GM19467 (cell line): Measurements from ENCODE around the gene TP53INP2.
"Not testable (repeated sequence)": the region's sequence is repeated elsewhere in the genome, so short reads cannot be mapped to it uniquely, and the experiment has no call there.

Experiments
- ATAC-seq: cut with Tn5 transposase; IDR thresholded peaks from one replicate; pipeline ENCODE4 v1.9.1; 2021; ENCODE audit warnings: mild to moderate bottlenecking, moderate library complexity; ENCODE audit not compliant: unreplicated experiment

The TP53INP2 gene

GRCh38 chr20:34720266-34720665 is 16.1 kb downstream of the TP53INP2 start:
- no peak for ATAC-seq

GRCh38 chr20:34722560-34722959 is 18.4 kb downstream of the TP53INP2 start:
- not testable (repeated sequence) for ATAC-seq

GRCh38 chr20:34724172-34724571 is 20.0 kb downstream of the TP53INP2 start:
- ATAC-seq: no peak

- ATAC-seq: no peak
These were observed 25.3 kb downstream of the TP53INP2 start for GRCh38 chr20:34729416-34729815.

- no peak for ATAC-seq
These were observed 28.4 kb downstream of the TP53INP2 start for GRCh38 chr20:34732523-34732922.

- no peak for ATAC-seq
These were observed 32.1 kb downstream of the TP53INP2 start for GRCh38 chr20:34736106-34736735.

GRCh38 chr20:34743039-34743438 is 38.9 kb downstream of the TP53INP2 start:
- no peak for ATAC-seq

GRCh38 chr20:34744340-34744739 is 40.2 kb downstream of the TP53INP2 start:
- ATAC-seq: no peak

GRCh38 chr20:34744847-34745246 is 40.7 kb downstream of the TP53INP2 start:
- no peak for ATAC-seq

GRCh38 chr20:34746674-34747073 is 42.5 kb downstream of the TP53INP2 start:
- ATAC-seq: no peak

GRCh38 chr20:34747479-34747878 is 43.3 kb downstream of the TP53INP2 start:
- no peak for ATAC-seq

GRCh38 chr20:34748709-34749108 is 44.6 kb downstream of the TP53INP2 start:
- no peak for ATAC-seq

GRCh38 chr20:34750484-34750883 is 46.3 kb downstream of the TP53INP2 start:
- ATAC-seq: no peak

- no peak for ATAC-seq
These were observed 47.3 kb downstream of the TP53INP2 start for GRCh38 chr20:34751453-34751852.

GRCh38 chr20:34753706-34754461 is 49.7 kb downstream of the TP53INP2 start:
- ATAC-seq: no peak

- no peak for ATAC-seq
These were observed 50.5 kb downstream of the TP53INP2 start for GRCh38 chr20:34754611-34755010.

GRCh38 chr20:34755367-34755766 is 51.2 kb downstream of the TP53INP2 start:
- no peak for ATAC-seq

- no peak for ATAC-seq
These were observed 57.9 kb downstream of the TP53INP2 start for GRCh38 chr20:34762031-34762555.
